K562 (cell line): ENCODE results near the gene MAP3K7CL. TPM values are rescaled to one million over a fixed set of nuclear protein-coding genes. Genes with fewer than 3 reads are reported as not detected.

ENCODE experiments used
- ATAC-seq: fragments of 200-7000 bp; cut with Tn5 transposase; 3 replicates; pipeline ENCODE4 v1.9.1; 2020; ENCODE audit warnings: moderate library complexity
- BruUV-seq: library from RNA; stranded (reverse); fragments of 400-500 nt; replicated peaks from 2 replicates; lab custom pipeline; 2021; lab: Mats Ljungman, UMichigan
- CTCF ChIA-PET: fragments of 300-600 bp; formaldehyde crosslinking; extraction: SDS; loops from one replicate; lab custom pipeline; 2021; ENCODE audit warnings: low intra/inter-chr PET ratio; lab: Yijun Ruan, JAX
- POLR2A ChIA-PET: fragments of 300-600, 350-650 bp; sonication (Branson Sonifier 250); formaldehyde crosslinking; extraction: SDS; loops from one replicate; lab custom pipeline; 2021; ENCODE audit warnings: antibody characterized with exemption, inconsistent platforms; lab: Yijun Ruan, JAX
- DNase-seq, 4 experiments: peaks; one replicate each; pipeline versions ENCODE4 v3.0.0 to v3.0.0-alpha.2; 2011 to 2018; ENCODE audit warnings: low spot score in 3 of 4, mixed read lengths in 3 of 4; ENCODE audit errors: extremely low read depth in 1 of 4
- FAIRE-seq: peaks from 2 replicates; lab custom pipeline; 2011; peaks lifted over from hg19 to GRCh38; lab: Jason Lieb, UNC
- H2AFZ ChIP-seq: 2 replicates; pipeline ENCODE4 v1.6.0; 2011; ENCODE audit warnings: low read depth, low read length, control low read depth, inconsistent platforms
- H3K27ac ChIP-seq: fragments of 200-600 bp; 3 replicates; pipeline ENCODE4 v1.8.0; 2011; ENCODE audit warnings: low read depth, mild to moderate bottlenecking, control low read depth, inconsistent platforms, low read length, moderate library complexity, mixed read lengths; ENCODE audit errors: extremely low read depth
- H3K27me3 ChIP-seq, 2 experiments: fragments of 300-600 bp in 1 of 2; 2 replicates in 1 of 2; 3 replicates in 1 of 2; pipeline versions ENCODE4 v1.6.0 to v1.8.0; 2011; ENCODE audit warnings: inconsistent platforms in 2 of 2, low read length in 2 of 2, mild to moderate bottlenecking in 1 of 2, mixed read lengths in 1 of 2, moderate library complexity in 1 of 2; ENCODE audit not compliant: control insufficient read depth in 2 of 2, insufficient read depth in 2 of 2
- H3K36me3 ChIP-seq: fragments of 300-600 bp; 3 replicates; pipeline ENCODE4 v1.8.0; 2011; ENCODE audit warnings: mild to moderate bottlenecking, low read length, inconsistent platforms; ENCODE audit not compliant: control insufficient read depth, insufficient read depth
- H3K4me1 ChIP-seq, 2 experiments: fragments of 200-600 bp in 1 of 2; replicated peaks in 1 of 2; 2 replicates in 1 of 2; 3 replicates in 1 of 2; pipeline versions ENCODE4 v1.5.1 to v1.8.0; 2011; ENCODE audit warnings: inconsistent platforms in 2 of 2, low read length in 2 of 2, mild to moderate bottlenecking in 1 of 2, mixed read lengths in 1 of 2, moderate library complexity in 1 of 2; ENCODE audit not compliant: control insufficient read depth in 2 of 2, insufficient read depth in 2 of 2
- H3K4me2 ChIP-seq: 2 replicates; pipeline ENCODE4 v1.6.1; 2011; ENCODE audit warnings: low read length, control low read depth, inconsistent platforms, mixed read lengths; ENCODE audit not compliant: insufficient read depth
- H3K4me3 ChIP-seq: fragments of 200-600 bp; sonication (generic), shearing (Covaris generic); 2 replicates; pipeline ENCODE4 v1.5.1; 2016; ENCODE audit warnings: control low read depth, inconsistent platforms
- H3K79me2 ChIP-seq: fragments of 200-600 bp; 3 replicates; pipeline ENCODE4 v1.8.0; 2011; ENCODE audit warnings: low read length, inconsistent platforms; ENCODE audit not compliant: control insufficient read depth, insufficient read depth
- H3K9ac ChIP-seq, 2 experiments: 2 replicates each; pipeline versions ENCODE4 v1.6.0 to v1.6.1; 2011; ENCODE audit warnings: low read depth in 2 of 2, low read length in 2 of 2, control low read depth in 1 of 2, inconsistent platforms in 1 of 2, mild to moderate bottlenecking in 1 of 2, mixed read lengths in 1 of 2; ENCODE audit not compliant: insufficient read depth in 1 of 2
- H3K9me1 ChIP-seq: one replicate; pipeline ENCODE4 v1.6.0; 2011; ENCODE audit warnings: inconsistent platforms, mild to moderate bottlenecking, low read length, moderate library complexity; ENCODE audit not compliant: control insufficient read depth, insufficient read depth
- H3K9me3 ChIP-seq: replicated peaks from 2 replicates; pipeline ENCODE4 v1.5.1; 2011; ENCODE audit warnings: low read depth, low read length, inconsistent platforms; ENCODE audit not compliant: control insufficient read depth, insufficient read depth
- H4K20me1 ChIP-seq: replicated peaks from 2 replicates; pipeline ENCODE4 v1.6.1; 2011; ENCODE audit warnings: low read length, inconsistent platforms, mixed read lengths; ENCODE audit not compliant: control insufficient read depth, insufficient read depth
- AFF1 ChIP-seq, 2 experiments: fragments of 450-650 bp; IDR thresholded peaks; 2 replicates each; pipeline ENCODE4 v1.6.1; 2018; ENCODE audit warnings: mild to moderate bottlenecking in 2 of 2, low read depth in 1 of 2; ENCODE audit not compliant: partially characterized antibody in 2 of 2
- ATF3 ChIP-seq, 2 experiments: fragments of 450-650 bp in 1 of 2; sonication (generic) in 1 of 2; formaldehyde crosslinking in 1 of 2; IDR thresholded peaks in 1 of 2; conservative IDR thresholded peaks in 1 of 2; 2 replicates each; pipeline versions ENCODE4 v1.6.1 to v1.8.1; 2016 to 2023; ENCODE audit warnings: mild to moderate bottlenecking in 2 of 2, moderate library complexity in 2 of 2, inconsistent platforms in 1 of 2, missing genetic modification reagents in 1 of 2
- CREB5 ChIP-seq: fragments of 250-450 bp; sonication (Bioruptor Pico); IDR thresholded peaks from 2 replicates; pipeline ENCODE4 v1.5.0; 2020; ENCODE audit warnings: mild to moderate bottlenecking
- CXXC5 ChIP-seq: fragments of 250-450 bp; sonication (Bioruptor Pico); IDR thresholded peaks from 2 replicates; pipeline ENCODE4 v1.8.0; 2022; ENCODE audit warnings: inconsistent platforms, mild to moderate bottlenecking, moderate library complexity
- MCM7 ChIP-seq, 2 experiments: fragments of 450-650 bp; IDR thresholded peaks; 2 replicates each; pipeline ENCODE4 v1.6.1; 2016 to 2018
- MED1 ChIP-seq: sonication (generic); formaldehyde crosslinking; IDR thresholded peaks from 2 replicates; pipeline ENCODE4 v1.8.1; 2023; ENCODE audit warnings: missing genetic modification reagents, borderline replicate concordance
- MXD1 ChIP-seq: fragments of 250-450 bp; sonication (Bioruptor Pico); IDR thresholded peaks from 2 replicates; pipeline ENCODE4 v1.8.0; 2021; ENCODE audit warnings: borderline replicate concordance, mild to moderate bottlenecking, moderate library complexity; ENCODE audit not compliant: poor library complexity, severe bottlenecking
- POLR2H ChIP-seq: IDR thresholded peaks from 2 replicates; pipeline ENCODE4 v1.6.1; 2016; ENCODE audit warnings: missing genetic modification characterization, low read depth, mild to moderate bottlenecking, control low read depth, missing compliant biosample characterization, moderate library complexity
- SAP30 ChIP-seq: fragments of 200-600 bp; sonication (generic); IDR thresholded peaks from 2 replicates; pipeline ENCODE4 v1.6.1; 2012; ENCODE audit warnings: borderline replicate concordance, low read depth, mild to moderate bottlenecking, moderate library complexity, low read length, control low read depth, inconsistent platforms; ENCODE audit not compliant: insufficient read depth, poor library complexity, severe bottlenecking
- TOE1 ChIP-seq, 2 experiments: fragments of 450-650 bp in 1 of 2; sonication (generic) in 1 of 2; formaldehyde crosslinking in 1 of 2; IDR thresholded peaks; 2 replicates each; pipeline versions ENCODE4 v1.7.1 to v1.8.0; 2016 to 2022; ENCODE audit warnings: borderline replicate concordance in 2 of 2, mild to moderate bottlenecking in 2 of 2, antibody characterized with exemption in 1 of 2, inconsistent platforms in 1 of 2, low read depth in 1 of 2, missing genetic modification reagents in 1 of 2, moderate library complexity in 1 of 2
- VEZF1 ChIP-seq: fragments of 200-800 bp; sonication (Bioruptor generic); IDR thresholded peaks from 2 replicates; pipeline ENCODE4 v1.6.1; 2017; ENCODE audit warnings: missing genetic modification characterization, missing compliant biosample characterization
- ZNF184 ChIP-seq: sonication (generic); formaldehyde crosslinking; IDR thresholded peaks from 2 replicates; pipeline ENCODE4 v1.5.0; 2020; ENCODE audit warnings: missing genetic modification reagents
- WGBS: fragments of 100-300 bp; shearing (Covaris generic); methylation state at CpG from one replicate; pipeline ENCODE4 v1.1.6; 2016; ENCODE audit warnings: low coverage, mixed read lengths; ENCODE audit not compliant: insufficient coverage; ENCODE audit errors: missing lambda C conversion rate; 5-methylcytosine and 5-hydroxymethylcytosine counted together
- in situ Hi-C: fragments of 300-500 bp; cut with MboI; formaldehyde crosslinking; loops from 4 replicates; pipeline ENCODE4 v1.15.0; 2018; ENCODE audit warnings: inconsistent platforms, mixed read lengths
- intact Hi-C: fragments of 100-400 bp; cut with micrococcal nuclease; formaldehyde crosslinking; loops from 2 replicates; pipeline ENCODE4 v1.14.2; 2022
- polyA plus RNA-seq, 8 experiments: library from polyadenylated mRNA; depleted of rRNA in 4 of 8; stranded (reverse) in 5 of 8; unstranded in 3 of 8; fragments of >200 nt; fragmentation: Nextera tagmentation in 2 of 8; fragmentation: Illumina TruSeq in 1 of 8; extraction: Ambion mirVana in 2 of 8; extraction: Trizol in 1 of 8; gene quantifications; 2 replicates each; pipeline versions ENCODE4 v1.2.1 to v1.2.3, GENCODE V29; 2011 to 2014; ENCODE audit warnings: inconsistent platforms in 1 of 8, missing spikeins in 1 of 8
- total RNA-seq, 7 experiments: library from RNA; depleted of rRNA in 6 of 7; stranded (reverse); fragments of >200 nt in 6 of 7; fragmentation: Illumina TruSeq in 2 of 7; extraction: Trizol in 2 of 7; gene quantifications; 2 replicates each; pipeline versions ENCODE4 v1.2.1 to v1.2.3, GENCODE V29; 2011 to 2021; ENCODE audit warnings: low replicate concordance in 1 of 7

Gene MAP3K7CL
- total and polyA plus RNA-seq, 9 of the 15 experiments (the other 6 are each of a cell fraction or from before 2014, with no cell fraction given) = 0.13 to 0.15 (median 0.14) TPM; not detected in 6

- POLR2A ChIA-PET = no interaction called here
- no peak overlapping the region for H3K9ac ChIP-seq
- no peaks in the 10 kb centered on the region for H4K20me1 ChIP-seq
- no peaks in the 10 kb centered on the region for H3K4me1 ChIP-seq
- H3K9me1 ChIP-seq = no peaks in the 10 kb centered on the region
- intact Hi-C loops = no loop called here
- BruUV-seq = no TSS peak
- 2% methylated on average over 3 of the region's 3 CpGs for WGBS
- DNase-seq (no peak), FAIRE-seq (no peak)
- no peaks in the 10 kb centered on the region for H3K79me2 ChIP-seq
- TF ChIP-seq POLR2H (tag) (no peak), CREB5 (no peak), ZNF184 (CRISPR knock-in tag) (no peak), ATF3 (IDR thresholded peaks at IDR 0.05) (no peak), ATF3 (CRISPR knock-in tag; conservative IDR thresholded peaks at IDR 0.05) (no peak), MXD1 (CRISPR knock-in tag) (no peak), AFF1 (IDR thresholded peaks at IDR 0.05; ENCODE audit: low read depth in 1 of 2, partially characterized antibody in 2 of 2) (no peak), TOE1 (IDR thresholded peaks at IDR 0.05; ENCODE audit: borderline replicate concordance) (no peak), TOE1 (CRISPR knock-in tag; IDR thresholded peaks at IDR 0.05; ENCODE audit: borderline replicate concordance, low read depth) (no peak), MCM7 (IDR thresholded peaks at IDR 0.05) (no peak), CXXC5 (CRISPR knock-in tag) (no peak), MED1 (CRISPR knock-in tag) (no peak), VEZF1 (no peak), SAP30 (no peak)
- TF ChIP-seq, all 486 proteins: peak for 0
- CTCF ChIA-PET = no interaction called here
- Histone ChIP-seq H3K4me3 (no peak overlapping the region), H3K27ac (no peak overlapping the region), H3K4me2 (no peak overlapping the region), H3K27me3 (peaks cover 0 to 8% of the 10 kb centered on the region in 2 experiments; a peak in 2 of 5 replicates), H2AFZ (no peak overlapping the region), H3K36me3 (no peaks in the 10 kb centered on the region), H3K9me3 (no peaks in the 10 kb centered on the region)
- in situ Hi-C loops = no loop called here
- ATAC-seq = no peak
These were observed 35.9 kb downstream of the MAP3K7CL start for GRCh38 chr21:29166323-29166722.
